Esophagus (tissue), 2 donors: ENCODE data around the gene TTC7B. TPM values are rescaled to one million over a fixed set of nuclear protein-coding genes. Genes with fewer than 3 reads are reported as not detected.

Experiments used
- H3K27ac ChIP-seq, 2 donors: one replicate each; pipeline ENCODE4 v1.5.1; 2013; ENCODE audit warnings: low read depth in 2 of 2, mild to moderate bottlenecking in 2 of 2, inconsistent platforms in 1 of 2, low read length in 1 of 2, moderate library complexity in 1 of 2
- H3K27me3 ChIP-seq, 2 donors: one replicate each; pipeline ENCODE4 v1.6.1; 2013; ENCODE audit warnings: low read length in 2 of 2, control low read depth in 1 of 2, mild to moderate bottlenecking in 1 of 2; ENCODE audit not compliant: insufficient read depth in 2 of 2, control insufficient read depth in 1 of 2
- H3K36me3 ChIP-seq, 2 donors: one replicate each; pipeline ENCODE4 v1.6.1; 2013; ENCODE audit warnings: low read length in 1 of 2; ENCODE audit not compliant: control insufficient read depth in 2 of 2, insufficient read depth in 2 of 2
- H3K4me1 ChIP-seq, 2 donors: one replicate each; pipeline ENCODE4 v1.6.1; 2013; ENCODE audit warnings: low read length in 1 of 2; ENCODE audit not compliant: control insufficient read depth in 2 of 2, insufficient read depth in 2 of 2
- H3K4me3 ChIP-seq, 2 donors: one replicate each; pipeline ENCODE4 v1.5.1; 2013; ENCODE audit warnings: low read length in 2 of 2, mild to moderate bottlenecking in 2 of 2, low read depth in 1 of 2, moderate library complexity in 1 of 2
- H3K9me3 ChIP-seq, 2 donors: one replicate each; pipeline ENCODE4 v1.6.1; 2013; ENCODE audit warnings: mild to moderate bottlenecking in 2 of 2, low read depth in 1 of 2, low read length in 1 of 2, moderate library complexity in 1 of 2; ENCODE audit not compliant: control insufficient read depth in 2 of 2, insufficient read depth in 1 of 2
- WGBS, 2 donors: extraction: QIAGEN DNeasy Blood & Tissue Kit; methylation state at CpG; one replicate each; pipeline ENCODE4 v1.1.7; 2013; 5-methylcytosine and 5-hydroxymethylcytosine counted together
- polyA plus RNA-seq, 2 donors: library from polyadenylated mRNA; stranded (reverse); fragments of 200-250 nt; gene quantifications; one replicate each; pipeline ENCODE4 v1.2.3, GENCODE V29; 2013
- donor health status: healthy with polysubstance abuse.
- donor health status: Bipolar disorder and iron deficiency.

TTC7B gene
- polyA plus RNA-seq, 2 donors: 2.7 to 6.0 TPM

DNA sequence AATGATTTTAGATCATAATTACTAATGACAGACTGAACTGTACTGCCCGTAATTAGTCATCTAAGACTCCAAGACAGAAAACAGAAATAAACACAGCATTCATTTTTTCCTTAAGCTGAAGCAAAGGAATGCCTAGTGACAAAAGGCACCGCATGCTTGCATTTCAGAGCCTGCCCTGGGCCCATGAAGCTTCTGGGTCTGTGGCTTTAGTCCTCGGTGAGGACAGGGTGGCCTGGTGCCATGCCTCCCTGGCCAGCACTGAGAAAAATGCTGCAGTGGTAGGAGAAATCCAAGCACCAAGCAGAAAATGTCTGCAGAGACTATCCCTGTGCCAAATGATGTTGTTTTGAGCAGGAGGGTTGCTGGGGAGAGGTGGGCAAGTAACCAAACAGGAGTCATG, 247.8 kb downstream of the TTC7B start:
- no peak overlapping the region for H3K27ac ChIP-seq
- H3K4me1 ChIP-seq: peaks cover 0 to 4% of the 10 kb centered on the region in 2 donors
- WGBS, 2 donors: 71 to 75% methylated on average over 3 of the region's 3 CpGs

GRCh38 chr14:90567991-90568390, 248.2 kb downstream of the TTC7B start:
- H3K27ac ChIP-seq: peak overlapping the region in 1 of 2 donors; percentile 79
- H3K4me1 ChIP-seq: peaks cover 0 to 4% of the 10 kb centered on the region in 2 donors
- no peak overlapping the region for H3K4me3 ChIP-seq
- no peaks in the 10 kb centered on the region for H3K36me3 ChIP-seq
- peaks cover 0 to 2% of the 10 kb centered on the region in 2 donors for H3K9me3 ChIP-seq
- 74 to 85% methylated on average over 7 of the region's 7 CpGs for WGBS, 2 donors
- H3K27me3 ChIP-seq: no peaks in the 10 kb centered on the region

More for the DNA sequence above, 247.8 kb downstream of the TTC7B start:
- H3K36me3 ChIP-seq: no peaks in the 10 kb centered on the region
- no peak overlapping the region for H3K4me3 ChIP-seq
- no peaks in the 10 kb centered on the region for H3K27me3 ChIP-seq
- H3K9me3 ChIP-seq: peaks cover 0 to 2% of the 10 kb centered on the region in 2 donors

DNA sequence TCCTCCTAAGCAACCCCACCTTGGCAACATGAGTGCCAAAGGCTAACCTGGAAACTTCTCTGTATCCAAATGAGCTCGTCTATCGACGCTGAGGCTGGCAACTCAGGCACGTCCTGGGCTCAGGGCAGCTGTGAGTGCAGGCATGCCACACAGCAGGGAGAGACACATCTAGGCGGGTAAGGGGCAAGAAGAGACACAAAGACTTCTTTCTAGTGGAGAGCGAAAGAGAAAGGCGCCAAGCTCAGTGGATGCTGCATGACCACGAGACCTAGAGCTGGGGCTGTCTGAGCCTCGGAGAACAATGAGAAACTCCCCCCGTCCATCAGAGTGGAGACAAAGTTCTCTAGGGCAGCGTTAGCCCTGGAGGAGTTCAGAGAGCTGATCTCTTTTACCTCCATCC, 249.0 kb downstream of the TTC7B start:
- 88 to 92% methylated on average over 11 of the region's 11 CpGs for WGBS, 2 donors
- no peaks in the 10 kb centered on the region for H3K27me3 ChIP-seq
- peaks cover 0 to 4% of the 10 kb centered on the region in 2 donors for H3K4me1 ChIP-seq
- H3K9me3 ChIP-seq: peaks cover 0 to 2% of the 10 kb centered on the region in 2 donors
- no peaks in the 10 kb centered on the region for H3K36me3 ChIP-seq
- H3K27ac ChIP-seq: no peak overlapping the region
- no peak overlapping the region for H3K4me3 ChIP-seq

DNA sequence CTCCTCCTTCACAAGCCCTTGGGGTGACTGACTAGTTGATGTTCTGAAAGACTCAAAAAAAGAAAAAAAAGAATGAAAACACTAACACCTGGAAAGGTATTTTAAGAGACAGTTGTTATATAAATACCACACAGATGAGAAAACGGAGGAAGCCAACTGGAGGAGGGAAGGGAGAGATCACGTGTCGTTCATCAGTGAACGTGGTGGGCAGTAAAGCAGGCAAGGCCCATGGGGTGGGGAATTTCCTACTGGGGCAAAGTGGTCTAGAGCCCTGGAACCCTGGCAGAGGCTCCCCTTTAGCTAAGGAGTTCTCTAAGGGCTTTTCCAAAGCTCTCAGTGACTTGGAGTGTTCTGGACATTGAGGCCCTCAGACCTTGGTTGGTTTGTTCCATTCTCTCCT, 249.7 kb downstream of the TTC7B start:
- Histone ChIP-seq H3K4me1 (peaks cover 0 to 4% of the 10 kb centered on the region in 2 donors), H3K27ac (no peak overlapping the region), H3K9me3 (peaks cover 0 to 2% of the 10 kb centered on the region in 2 donors), H3K36me3 (no peaks in the 10 kb centered on the region), H3K27me3 (no peaks in the 10 kb centered on the region), H3K4me3 (no peak overlapping the region)
- WGBS, 2 donors: 90% methylated on average over 4 of the region's 4 CpGs

- H3K36me3 ChIP-seq: no peaks in the 10 kb centered on the region
- H3K27me3 ChIP-seq: no peaks in the 10 kb centered on the region
- no peaks in the 10 kb centered on the region for H3K4me1 ChIP-seq
- no peak overlapping the region for H3K4me3 ChIP-seq
- H3K9me3 ChIP-seq: no peaks in the 10 kb centered on the region
- no peak overlapping the region for H3K27ac ChIP-seq
- WGBS, 2 donors: 91 to 96% methylated on average over 4 of the region's 4 CpGs
Observed at GRCh38 chr14:90564496-90564895, 251.7 kb downstream of the TTC7B start.

DNA sequence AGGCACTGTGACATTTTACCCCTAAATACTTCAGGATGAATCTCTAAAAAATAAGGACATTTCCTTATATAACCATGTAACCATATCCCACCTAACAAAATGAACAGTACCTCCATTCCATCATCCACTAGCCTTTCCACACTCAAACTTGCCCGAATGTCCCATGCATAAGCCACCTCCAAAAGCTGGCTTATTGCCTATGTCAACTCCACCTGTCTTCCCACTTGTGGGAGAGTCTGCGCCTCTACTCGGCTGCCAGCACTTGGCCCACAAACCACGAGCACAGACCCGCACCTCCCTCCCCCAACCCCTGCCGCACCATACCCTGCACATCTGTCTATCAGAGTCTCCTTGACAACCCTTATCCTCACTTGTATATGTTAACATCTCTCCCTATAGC, 253.6 kb downstream of the TTC7B start:
- Histone ChIP-seq H3K27me3 (no peaks in the 10 kb centered on the region), H3K4me1 (no peaks in the 10 kb centered on the region), H3K36me3 (no peaks in the 10 kb centered on the region), H3K27ac (no peak overlapping the region), H3K9me3 (no peaks in the 10 kb centered on the region), H3K4me3 (no peak overlapping the region)
- WGBS, 2 donors: 55 to 79% methylated on average over 6 of the region's 6 CpGs

DNA sequence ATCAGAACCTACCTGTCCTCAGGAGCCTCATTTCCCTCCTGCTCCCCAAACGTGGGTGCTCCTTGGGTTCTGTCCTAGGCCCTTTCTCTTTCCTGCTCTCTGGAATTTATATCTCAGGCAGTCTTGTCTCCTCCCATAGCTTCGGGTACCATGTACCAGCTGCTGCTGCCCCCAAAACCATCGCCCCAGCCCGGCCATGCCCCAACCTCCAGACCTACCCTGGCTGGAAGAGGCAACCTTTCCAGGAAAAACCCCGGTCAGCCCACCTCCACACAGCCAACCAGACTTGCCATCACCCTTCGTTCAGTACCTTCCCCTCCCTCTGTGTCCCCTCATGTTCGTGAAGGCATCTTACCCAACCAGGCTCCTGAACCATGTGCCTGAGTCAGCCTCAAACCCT, 254.3 kb downstream of the TTC7B start:
- H3K36me3 ChIP-seq: no peaks in the 10 kb centered on the region
- no peak overlapping the region for H3K4me3 ChIP-seq
- WGBS, 2 donors: 87 to 88% methylated on average over 7 of the region's 7 CpGs
- no peak overlapping the region for H3K27ac ChIP-seq
- no peaks in the 10 kb centered on the region for H3K4me1 ChIP-seq
- no peaks in the 10 kb centered on the region for H3K27me3 ChIP-seq
- no peaks in the 10 kb centered on the region for H3K9me3 ChIP-seq

- WGBS, 2 donors: 90 to 92% methylated on average over 10 of the region's 10 CpGs
- no peaks in the 10 kb centered on the region for H3K4me1 ChIP-seq
- H3K4me3 ChIP-seq: no peak overlapping the region
- no peaks in the 10 kb centered on the region for H3K36me3 ChIP-seq
- no peaks in the 10 kb centered on the region for H3K9me3 ChIP-seq
- no peak overlapping the region for H3K27ac ChIP-seq
- H3K27me3 ChIP-seq: no peaks in the 10 kb centered on the region
Observed at GRCh38 chr14:90560991-90561390, 255.2 kb downstream of the TTC7B start.

DNA sequence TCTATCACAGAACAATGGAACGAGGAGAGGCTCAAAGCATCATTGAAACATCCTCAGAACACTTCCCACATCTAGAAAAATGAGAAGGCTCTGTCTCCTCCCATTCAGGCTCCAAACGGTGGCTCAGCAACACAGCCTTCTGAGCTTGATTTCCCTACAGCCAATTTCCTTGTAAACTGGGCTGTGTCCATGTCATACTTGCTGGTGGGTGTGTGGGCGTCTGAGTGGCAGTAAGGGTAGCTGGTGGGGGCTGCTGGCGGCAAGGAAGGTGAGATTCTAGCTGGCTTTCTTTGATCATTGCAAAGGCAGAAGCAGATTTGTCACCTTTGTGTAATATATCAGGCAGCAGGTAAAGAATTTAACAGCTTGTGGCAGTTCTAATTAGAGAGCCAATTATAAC, 255.7 kb downstream of the TTC7B start:
- Histone ChIP-seq H3K4me1 (no peaks in the 10 kb centered on the region), H3K9me3 (no peaks in the 10 kb centered on the region), H3K27ac (no peak overlapping the region), H3K27me3 (no peaks in the 10 kb centered on the region), H3K36me3 (no peaks in the 10 kb centered on the region), H3K4me3 (no peak overlapping the region)
- 69 to 70% methylated on average over 4 of the region's 4 CpGs for WGBS, 2 donors

- Histone ChIP-seq H3K27ac (no peak overlapping the region), H3K27me3 (no peaks in the 10 kb centered on the region), H3K9me3 (no peaks in the 10 kb centered on the region), H3K36me3 (no peaks in the 10 kb centered on the region), H3K4me1 (no peaks in the 10 kb centered on the region), H3K4me3 (no peak overlapping the region)
- WGBS, 2 donors: 87 to 89% methylated on average over 16 of the region's 16 CpGs
Observed at GRCh38 chr14:90559811-90560492, 256.3 kb downstream of the TTC7B start.
